GM12872 (cell line): ENCODE measurements around the gene GPHN.

Experiments used
- CTCF ChIP-seq: IDR thresholded peaks from 3 replicates; pipeline ENCODE4 v1.5.1; 2011; ENCODE audit warnings: low read depth, mild to moderate bottlenecking, low read length, moderate library complexity; ENCODE audit not compliant: insufficient read depth

Gene GPHN

DNA sequence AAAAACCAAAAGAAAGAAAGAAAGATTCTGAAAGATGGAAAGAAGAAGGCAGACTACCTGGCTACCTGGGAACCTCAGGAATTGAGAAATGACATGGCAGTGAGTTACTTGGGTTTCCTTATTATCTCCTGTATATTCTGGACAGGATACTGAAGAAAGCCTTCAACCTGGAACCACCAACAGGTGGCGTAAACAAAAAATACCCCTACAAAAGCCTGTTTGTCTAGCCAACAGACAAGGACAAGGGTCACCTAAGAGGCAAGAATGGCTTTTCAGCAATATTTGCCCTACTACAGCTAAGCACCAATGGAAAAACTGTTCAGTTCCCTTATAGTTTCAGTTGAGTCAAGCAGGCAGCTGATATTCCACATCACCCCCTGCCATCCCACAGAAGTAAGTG lies 274.9 kb downstream of the GPHN start:
- no peak; the same call in 2 of the 3 replicates for TF ChIP-seq CTCF

DNA sequence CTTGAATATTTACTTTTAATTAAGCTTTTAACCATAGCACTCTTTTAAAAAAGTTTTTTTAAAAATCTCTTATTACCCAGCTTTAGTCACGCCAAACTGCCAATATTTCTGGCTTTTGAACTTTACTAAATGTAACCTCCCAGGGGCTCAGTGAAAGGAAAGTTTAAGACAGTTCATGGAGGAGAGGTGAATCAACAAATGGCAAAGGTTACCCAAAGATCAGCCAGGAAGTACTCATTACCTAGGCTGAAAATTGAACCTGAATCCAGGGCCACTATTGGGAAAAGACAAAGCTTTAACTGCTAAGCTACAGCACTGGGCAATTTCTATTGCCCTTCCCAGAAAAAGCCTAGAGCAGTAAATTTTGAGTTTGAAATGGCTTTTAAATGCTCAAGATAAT lies 282.2 kb downstream of the GPHN start:
- TF ChIP-seq CTCF, result no peak

- no peak for TF ChIP-seq CTCF
Measured at GRCh38 chr14:66802962-66803361, 295.0 kb downstream of the GPHN start.

GRCh38 chr14:66804141-66804540 lies 296.2 kb downstream of the GPHN start:
- no peak for TF ChIP-seq CTCF

DNA sequence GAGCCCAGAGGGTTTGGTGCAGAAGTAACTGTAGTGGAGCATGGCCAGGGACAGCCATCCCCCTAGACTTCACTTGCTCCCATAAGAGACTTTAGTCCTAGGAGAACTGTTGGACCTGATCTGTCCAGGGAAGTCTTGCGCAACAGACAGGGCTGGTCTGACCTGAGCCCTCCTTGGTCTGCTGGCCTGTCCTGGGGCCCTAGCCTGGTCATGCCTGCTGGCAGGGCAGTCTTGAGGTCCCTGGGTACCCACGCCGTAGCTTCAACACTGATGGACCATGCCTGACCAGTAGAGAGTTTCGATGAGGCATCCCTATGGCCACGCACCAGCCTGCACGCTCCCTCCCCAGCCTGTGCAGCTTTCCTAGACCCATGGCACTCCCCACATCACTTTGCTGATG lies 305.7 kb downstream of the GPHN start:
- no peak for TF ChIP-seq CTCF

GRCh38 chr14:66815687-66816086 lies 307.7 kb downstream of the GPHN start:
- TF ChIP-seq CTCF, result no peak

- TF ChIP-seq CTCF, result no peak
Measured at GRCh38 chr14:66824251-66824650, 316.3 kb downstream of the GPHN start.

GRCh38 chr14:66827182-66827581 lies 319.2 kb downstream of the GPHN start:
- no peak for TF ChIP-seq CTCF
